ENCODE results near the gene BTG4. TPM values are rescaled to one million over a fixed set of nuclear protein-coding genes. Genes with fewer than 3 reads are reported as not detected.

Gene BTG4
- total and polyA plus RNA-seq, 9 of the 15 experiments (the other 6 are each of a cell fraction or from before 2014, with no cell fraction given), result not detected

DNA sequence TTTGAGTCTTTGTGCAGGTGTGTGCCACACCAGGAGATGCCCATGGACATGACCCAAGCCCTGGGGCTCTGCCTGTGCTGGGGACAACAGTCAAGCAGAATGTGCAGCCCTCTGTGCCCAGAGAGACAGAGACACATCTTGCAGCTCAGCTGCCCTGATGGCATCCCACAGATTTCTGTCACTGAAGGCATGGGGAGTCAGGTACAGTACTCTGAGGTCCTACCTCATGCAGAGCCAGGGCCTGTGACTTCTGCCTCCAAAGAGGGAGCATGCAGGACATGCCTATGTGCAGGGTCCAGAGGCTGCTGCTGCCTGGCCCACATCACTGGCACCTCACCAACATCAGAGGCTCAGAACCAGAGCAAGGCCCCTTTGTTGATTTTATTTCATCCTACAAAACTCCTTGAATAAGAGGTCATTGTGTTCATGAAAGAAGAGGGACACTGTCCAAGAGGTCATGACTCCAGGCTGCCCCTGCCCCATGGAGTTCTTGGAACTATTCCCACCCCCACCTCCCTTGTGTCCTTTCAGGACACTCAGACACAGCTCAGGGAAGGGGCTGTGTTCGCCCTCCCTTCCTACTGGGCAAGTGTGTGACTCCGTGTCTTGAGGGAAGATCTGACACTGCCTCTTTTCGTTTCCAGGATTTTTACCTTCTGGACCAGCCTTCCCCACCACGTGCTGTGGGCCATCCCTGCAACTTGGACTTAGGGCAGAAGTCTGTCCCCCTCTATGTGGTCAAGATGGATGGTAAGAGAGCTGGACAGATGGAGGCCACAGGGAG, 62.3 kb downstream of the BTG4 start:
- ATAC-seq (no peak), FAIRE-seq (no peak), DNase-seq (ENCODE audit: extremely low read depth in 1 of 4, low spot score in 3 of 4) (no peak)
- H3K79me2 ChIP-seq (ENCODE audit: control insufficient read depth, insufficient read depth, low read length), result no peaks in the 10 kb centered on the region
- in situ Hi-C loops (cut with MboI), result loop anchor here (10.0 kb wide), 4 partner anchors 165 to 985 kb away; no protein-coding TSS in a partner anchor
- H3K27ac ChIP-seq (ENCODE audit: extremely low read depth, low read depth, low read length), result no peak overlapping the region
- 0% methylated on average over 4 of the region's 4 CpGs for WGBS (ENCODE audit: insufficient coverage, low coverage, missing lambda C conversion rate)
- ChIA-PET POLR2A (interaction anchor here (0.5 kb wide), 1 partner anchor 278 kb away, joined by 4 read pairs; no protein-coding TSS in a partner anchor), CTCF (ENCODE audit: low intra/inter-chr PET ratio) (no interaction called here)
- no peak overlapping the region for H2AFZ ChIP-seq (ENCODE audit: low read depth, low read length)
- intact Hi-C loops (cut with micrococcal nuclease), result loop anchor here (5.0 kb wide), 1 partner anchor 1248 kb away; no protein-coding TSS in a partner anchor
- H4K20me1 ChIP-seq (replicated peaks; ENCODE audit: control insufficient read depth, insufficient read depth, low read length), result peaks cover under 1% of the 10 kb centered on the region; the same call in 1 of the 2 replicates
- no peaks in the 10 kb centered on the region for H3K9me3 ChIP-seq (replicated peaks; ENCODE audit: control insufficient read depth, insufficient read depth, low read depth, low read length)
- H3K4me1 ChIP-seq (replicated peaks in 1 of 2; ENCODE audit: control insufficient read depth in 2 of 2, insufficient read depth in 2 of 2, low read length in 2 of 2), result no peaks in the 10 kb centered on the region
- no peaks in the 10 kb centered on the region for H3K9me1 ChIP-seq (ENCODE audit: control insufficient read depth, insufficient read depth, low read length)
- H3K36me3 ChIP-seq (ENCODE audit: control insufficient read depth, insufficient read depth, low read length), result no peaks in the 10 kb centered on the region
- H3K4me3 ChIP-seq, result no peak overlapping the region
- no peak overlapping the region for H3K9ac ChIP-seq (ENCODE audit: insufficient read depth in 1 of 2, low read depth in 2 of 2, low read length in 2 of 2)
- BruUV-seq (replicated peaks), result no TSS peak
- H3K4me2 ChIP-seq (ENCODE audit: insufficient read depth, low read length), result no peak overlapping the region
- H3K27me3 ChIP-seq (ENCODE audit: control insufficient read depth in 2 of 2, insufficient read depth in 2 of 2, low read length in 2 of 2), result peaks cover 0 to 16% of the 10 kb centered on the region in 2 experiments; a peak in 3 of 5 replicates
- no peak for TF ChIP-seq PHTF2 (CRISPR knock-in tag; IDR thresholded peaks at IDR 0.05)
- no peak for TF ChIP-seq SMAD1 (IDR thresholded peaks at IDR 0.05; ENCODE audit: low read depth, low read length, partially characterized antibody)
- TF ChIP-seq ZNF592 (IDR thresholded peaks at IDR 0.05), result no peak
- no peak for TF ChIP-seq MLX (CRISPR knock-in tag; conservative IDR thresholded peaks at IDR 0.05)
- TF ChIP-seq ZNF197 (CRISPR knock-in tag; IDR thresholded peaks at IDR 0.05; ENCODE audit: low read depth), result no peak
- TF ChIP-seq, protein P1, sequence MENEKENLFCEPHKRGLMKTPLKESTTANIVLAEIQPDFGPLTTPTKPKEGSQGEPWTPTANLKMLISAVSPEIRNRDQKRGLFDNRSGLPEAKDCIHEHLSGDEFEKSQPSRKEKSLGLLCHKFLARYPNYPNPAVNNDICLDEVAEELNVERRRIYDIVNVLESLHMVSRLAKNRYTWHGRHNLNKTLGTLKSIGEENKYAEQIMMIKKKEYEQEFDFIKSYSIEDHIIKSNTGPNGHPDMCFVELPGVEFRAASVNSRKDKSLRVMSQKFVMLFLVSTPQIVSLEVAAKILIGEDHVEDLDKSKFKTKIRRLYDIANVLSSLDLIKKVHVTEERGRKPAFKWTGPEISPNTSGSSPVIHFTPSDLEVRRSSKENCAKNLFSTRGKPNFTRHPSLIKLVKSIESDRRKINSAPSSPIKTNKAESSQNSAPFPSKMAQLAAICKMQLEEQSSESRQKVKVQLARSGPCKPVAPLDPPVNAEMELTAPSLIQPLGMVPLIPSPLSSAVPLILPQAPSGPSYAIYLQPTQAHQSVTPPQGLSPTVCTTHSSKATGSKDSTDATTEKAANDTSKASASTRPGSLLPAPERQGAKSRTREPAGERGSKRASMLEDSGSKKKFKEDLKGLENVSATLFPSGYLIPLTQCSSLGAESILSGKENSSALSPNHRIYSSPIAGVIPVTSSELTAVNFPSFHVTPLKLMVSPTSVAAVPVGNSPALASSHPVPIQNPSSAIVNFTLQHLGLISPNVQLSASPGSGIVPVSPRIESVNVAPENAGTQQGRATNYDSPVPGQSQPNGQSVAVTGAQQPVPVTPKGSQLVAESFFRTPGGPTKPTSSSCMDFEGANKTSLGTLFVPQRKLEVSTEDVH (IDR thresholded peaks at IDR 0.05; ENCODE audit: low read depth, partially characterized antibody), result no peak
- TF ChIP-seq DMBX1 (CRISPR knock-in tag; IDR thresholded peaks at IDR 0.05; ENCODE audit: borderline replicate concordance), result no peak
- TF ChIP-seq IRF1 (CRISPR knock-in tag; IDR thresholded peaks at IDR 0.05; ENCODE audit: borderline replicate concordance), result no peak
- TF ChIP-seq YBX1 (IDR thresholded peaks at IDR 0.05), result no peak
- no peak for TF ChIP-seq TSC22D4 (tag; IDR thresholded peaks at IDR 0.05)
- TF ChIP-seq CGGBP1 (CRISPR knock-in tag; IDR thresholded peaks at IDR 0.05), result no peak
- TF ChIP-seq TCF7L2 (IDR thresholded peaks at IDR 0.05; ENCODE audit: low read depth, low read length), result no peak

Measured in K562 (cell line).